GM12864 (cell line): Measurements from ENCODE around the gene UNC13C.

ENCODE experiments used
- DNase-seq: peaks from one replicate; pipeline ENCODE4 v3.0.0-alpha.2; 2011; ENCODE audit warnings: low read depth
- H3K4me3 ChIP-seq: 2 replicates; pipeline ENCODE4 v1.5.1; 2011; ENCODE audit warnings: mild to moderate bottlenecking, low read depth, low read length, control low read depth
- TF ChIP-seq, protein P1 (sequence below): IDR thresholded peaks from 2 replicates; pipeline ENCODE4 v1.5.1; 2011; ENCODE audit warnings: low read depth, mild to moderate bottlenecking, moderate library complexity, low read length, control low read depth, inconsistent platforms; ENCODE audit errors: missing control alignments

UNC13C gene

GRCh38 chr15:53982876-53983275 lies 4.6 kb downstream of the UNC13C start:
- DNase-seq = no peak
- H3K4me3 ChIP-seq = no peak overlapping the region
- TF ChIP-seq, protein P1, sequence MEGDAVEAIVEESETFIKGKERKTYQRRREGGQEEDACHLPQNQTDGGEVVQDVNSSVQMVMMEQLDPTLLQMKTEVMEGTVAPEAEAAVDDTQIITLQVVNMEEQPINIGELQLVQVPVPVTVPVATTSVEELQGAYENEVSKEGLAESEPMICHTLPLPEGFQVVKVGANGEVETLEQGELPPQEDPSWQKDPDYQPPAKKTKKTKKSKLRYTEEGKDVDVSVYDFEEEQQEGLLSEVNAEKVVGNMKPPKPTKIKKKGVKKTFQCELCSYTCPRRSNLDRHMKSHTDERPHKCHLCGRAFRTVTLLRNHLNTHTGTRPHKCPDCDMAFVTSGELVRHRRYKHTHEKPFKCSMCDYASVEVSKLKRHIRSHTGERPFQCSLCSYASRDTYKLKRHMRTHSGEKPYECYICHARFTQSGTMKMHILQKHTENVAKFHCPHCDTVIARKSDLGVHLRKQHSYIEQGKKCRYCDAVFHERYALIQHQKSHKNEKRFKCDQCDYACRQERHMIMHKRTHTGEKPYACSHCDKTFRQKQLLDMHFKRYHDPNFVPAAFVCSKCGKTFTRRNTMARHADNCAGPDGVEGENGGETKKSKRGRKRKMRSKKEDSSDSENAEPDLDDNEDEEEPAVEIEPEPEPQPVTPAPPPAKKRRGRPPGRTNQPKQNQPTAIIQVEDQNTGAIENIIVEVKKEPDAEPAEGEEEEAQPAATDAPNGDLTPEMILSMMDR = no peak

GRCh38 chr15:53984221-53984620 lies 6.0 kb downstream of the UNC13C start:
- H3K4me3 ChIP-seq = no peak overlapping the region
- TF ChIP-seq, protein P1 = no peak
- no peak for DNase-seq

DNA sequence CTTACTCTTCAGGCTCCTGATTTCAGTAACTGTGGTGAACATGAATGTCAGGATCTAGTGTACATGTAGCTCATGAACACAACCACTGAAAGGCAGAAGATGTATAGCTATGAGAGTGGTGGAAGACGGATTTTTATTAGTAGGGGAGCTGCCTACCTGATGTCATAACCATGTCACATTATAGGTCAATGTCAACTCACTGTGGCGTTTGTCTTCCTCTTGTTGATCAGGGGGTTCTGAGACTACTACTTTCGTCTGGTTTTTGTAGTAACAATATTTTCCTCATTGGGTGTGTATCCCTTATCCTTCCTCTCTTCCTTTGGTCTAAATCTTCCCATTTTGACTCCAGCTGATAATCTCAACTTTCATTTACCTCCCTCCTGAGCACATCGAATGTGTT lies 7.3 kb downstream of the UNC13C start:
- TF ChIP-seq, protein P1 = no peak
- H3K4me3 ChIP-seq = no peak overlapping the region
- DNase-seq = no peak

DNA sequence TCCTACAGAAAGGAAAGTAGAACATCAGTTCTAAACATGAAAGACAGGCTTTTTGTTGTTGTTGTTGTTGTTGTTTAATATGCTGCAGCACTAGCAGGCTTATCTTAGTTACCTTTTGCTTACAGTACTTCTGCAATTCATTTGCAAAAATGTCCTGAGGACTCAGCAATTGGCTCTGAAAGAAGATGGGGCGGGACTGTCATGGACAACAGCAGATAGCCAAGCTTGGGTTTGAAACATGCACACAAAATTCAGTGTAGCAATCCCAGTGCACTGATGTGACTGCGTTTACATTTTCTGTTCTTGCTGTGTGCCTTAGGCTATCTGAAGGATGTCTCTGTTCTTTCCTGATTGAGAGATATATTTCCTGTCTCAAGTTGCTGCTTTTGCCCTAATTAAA lies 9.2 kb downstream of the UNC13C start:
- H3K4me3 ChIP-seq = no peak overlapping the region
- no peak for DNase-seq
- TF ChIP-seq, protein P1 = no peak

GRCh38 chr15:54007256-54007655 lies 29.0 kb downstream of the UNC13C start:
- TF ChIP-seq, protein P1 = no peak
- DNase-seq = no peak
- no peak overlapping the region for H3K4me3 ChIP-seq

DNA sequence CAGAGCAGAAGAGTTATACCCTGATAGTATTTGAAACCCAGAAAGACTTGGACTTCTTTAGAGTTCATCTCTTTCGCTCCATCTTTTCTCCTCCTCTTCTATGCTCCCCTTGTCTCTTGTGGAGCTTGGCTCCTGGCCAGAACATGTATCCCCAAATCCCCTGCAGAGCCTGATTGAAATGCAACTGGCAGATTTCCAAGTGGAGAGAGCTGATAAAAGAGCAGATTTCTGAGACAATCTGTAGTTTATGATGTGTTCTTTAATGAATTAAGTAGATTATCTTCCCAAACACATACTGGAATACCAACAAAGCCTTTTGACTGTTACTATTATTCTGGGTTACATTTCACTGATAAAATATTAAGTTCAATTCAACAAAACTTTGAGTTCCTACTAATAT lies 33.4 kb downstream of the UNC13C start:
- no peak for DNase-seq
- no peak overlapping the region for H3K4me3 ChIP-seq
- TF ChIP-seq, protein P1 = no peak

DNA sequence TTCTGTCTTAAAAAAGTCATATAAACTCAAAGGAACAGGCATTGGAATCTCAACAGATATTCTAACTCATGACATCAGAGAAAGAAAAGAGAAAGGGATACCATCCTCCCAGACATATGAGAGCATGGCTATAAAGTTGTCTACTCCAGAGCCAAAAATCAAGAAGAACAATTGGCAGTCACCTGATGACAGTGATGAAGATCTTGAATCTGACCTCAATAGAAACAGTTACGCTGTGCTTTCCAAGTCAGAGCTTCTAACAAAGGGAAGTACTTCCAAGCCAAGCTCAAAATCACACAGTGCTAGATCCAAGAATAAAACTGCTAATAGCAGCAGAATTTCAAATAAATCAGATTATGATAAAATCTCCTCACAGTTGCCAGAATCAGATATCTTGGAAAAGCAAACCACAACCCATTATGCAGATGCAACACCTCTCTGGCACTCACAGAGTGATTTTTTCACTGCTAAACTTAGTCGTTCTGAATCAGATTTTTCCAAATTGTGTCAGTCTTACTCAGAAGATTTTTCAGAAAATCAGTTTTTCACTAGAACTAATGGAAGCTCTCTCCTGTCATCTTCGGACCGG lies 35.9 kb downstream of the UNC13C start:
- H3K4me3 ChIP-seq = no peak overlapping the region
- no peak for DNase-seq
- TF ChIP-seq, protein P1 = no peak
